Jurkat, Clone E6-1 (cell line): ENCODE results near the gene SEMA3G. TPM values are rescaled to one million over a fixed set of nuclear protein-coding genes. Genes with fewer than 3 reads are reported as not detected.

Experiments
- DNase-seq: peaks from one replicate; pipeline ENCODE4 v3.0.0-alpha.2; 2011; ENCODE audit warnings: low read depth, low spot score
- H3K4me3 ChIP-seq: 2 replicates; pipeline ENCODE4 v1.5.1; 2011; ENCODE audit warnings: mild to moderate bottlenecking, low read length, control low read depth, moderate library complexity
- polyA plus RNA-seq: library from polyadenylated mRNA; unstranded; fragments of >200 nt; gene quantifications from one replicate; pipeline ENCODE4 v1.2.1, GENCODE V29; 2012; ENCODE audit warnings: missing spikeins; ENCODE audit not compliant: insufficient read length, insufficient read depth

The SEMA3G gene
- polyA plus RNA-seq: 2.2 TPM

DNA sequence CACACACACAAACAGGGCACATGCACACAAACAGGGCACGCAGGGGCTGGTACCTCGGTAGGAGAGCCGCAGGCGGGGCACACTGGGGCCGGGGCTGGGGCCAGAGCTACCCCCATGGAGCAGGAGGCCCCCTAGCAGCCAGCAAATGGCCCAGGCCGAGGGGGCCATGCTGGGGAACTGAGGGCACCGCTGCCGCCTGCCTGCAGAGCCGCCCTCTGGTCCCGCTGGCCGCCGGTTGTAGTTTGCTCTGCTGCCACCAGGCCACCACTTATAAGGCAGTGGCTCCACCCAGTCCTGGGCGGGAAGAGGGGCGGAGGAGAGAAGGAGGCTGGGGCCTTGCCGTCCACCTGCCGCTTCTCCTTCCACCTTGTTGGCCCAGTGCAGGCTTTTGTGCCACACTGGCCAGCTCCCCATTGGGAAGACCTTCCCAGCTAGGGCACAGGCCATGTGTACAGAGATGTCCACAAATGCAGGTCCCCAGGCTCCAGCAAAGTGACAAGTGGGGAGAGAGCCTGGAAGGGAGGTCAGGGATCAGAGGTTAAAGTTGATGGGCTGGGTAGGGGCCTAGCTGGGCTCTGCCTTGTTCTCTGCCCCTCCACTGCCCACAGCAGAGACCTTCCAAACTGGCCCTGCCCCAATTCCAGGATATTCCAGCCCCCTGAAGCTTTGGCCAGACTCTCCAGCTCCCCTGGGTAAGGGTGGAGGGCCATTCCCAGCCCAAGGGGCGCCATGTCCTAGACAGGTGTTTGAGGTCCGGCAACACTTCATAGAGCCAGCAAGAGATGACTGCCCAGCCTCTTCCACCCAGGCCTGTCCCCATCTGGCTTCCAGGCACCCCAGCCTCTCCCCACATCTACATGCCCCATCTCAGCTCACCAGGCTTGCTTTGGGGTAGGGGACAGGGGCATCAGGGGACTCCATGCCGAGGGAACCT is at the start of gene SEMA3G:
Gene SEMA3G (minus strand): TSS at position 244 of the 934 bp plus-strand sequence. CDS start 76 bp downstream, at position 168.
- DNase-seq: peak; percentile 77
- peak within 1 kb of the TSS; percentile 58 for H3K4me3 ChIP-seq

DNA sequence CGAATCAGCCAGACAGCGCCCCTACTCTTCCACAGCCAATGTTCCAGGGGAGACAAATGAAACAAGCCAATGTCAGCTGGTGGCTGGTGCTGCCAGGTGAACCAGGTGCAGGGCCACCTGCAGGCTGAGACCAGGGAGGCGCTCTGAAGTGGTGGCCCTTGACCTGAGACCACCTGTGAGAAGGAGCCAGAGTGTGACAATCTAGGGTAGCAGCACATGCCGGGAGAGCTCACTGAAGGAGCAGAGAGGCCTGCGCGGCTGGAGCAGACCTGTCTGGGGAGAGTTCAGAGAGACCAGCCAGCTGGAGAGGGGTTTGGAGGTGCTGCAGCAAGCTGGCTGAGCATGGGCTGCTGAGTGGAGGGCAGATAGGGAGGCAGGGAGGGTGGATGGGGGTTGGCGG is 49.5 kb upstream of the SEMA3G start:
- DNase-seq: no peak
- no peak overlapping the region for H3K4me3 ChIP-seq

DNA sequence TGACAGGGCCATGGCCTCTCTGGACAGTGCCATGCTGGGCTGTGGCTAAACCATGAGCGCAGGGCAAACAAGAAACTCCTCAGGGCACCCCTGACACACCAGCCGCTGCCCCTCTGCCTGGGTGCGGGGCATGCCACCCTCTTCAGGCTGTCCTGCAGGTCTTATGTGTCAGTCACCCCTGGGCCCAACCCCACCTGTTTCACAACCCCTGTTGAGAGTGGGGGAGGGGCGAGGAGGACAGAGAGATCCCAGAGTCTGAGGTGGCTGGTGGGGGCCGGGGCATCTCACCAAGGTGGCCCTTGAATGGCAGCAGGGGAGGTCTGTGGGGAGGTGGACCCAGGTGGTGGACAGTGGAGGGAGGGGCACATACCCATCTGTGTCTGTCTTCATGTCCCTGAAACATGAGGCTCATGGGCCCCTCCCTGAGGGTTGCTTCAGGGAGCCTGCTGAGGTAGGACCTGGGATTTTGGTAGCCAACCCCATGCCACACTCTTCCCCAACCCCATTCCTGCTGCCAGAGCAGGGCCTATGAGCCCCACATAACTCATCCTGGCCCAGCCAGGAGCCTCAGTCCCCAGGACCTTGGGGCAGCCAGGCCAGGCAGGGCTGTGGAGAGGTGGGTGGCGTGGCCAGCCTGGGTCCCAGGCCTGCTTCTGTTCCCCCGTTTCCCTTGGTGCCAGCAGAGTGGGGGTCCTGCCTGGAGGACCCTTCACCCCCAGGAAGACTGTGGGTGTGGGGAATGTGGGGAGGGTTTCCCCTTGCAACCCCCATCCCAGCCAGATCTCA is 48.5 kb upstream of the SEMA3G start:
- DNase-seq: no peak

DNA sequence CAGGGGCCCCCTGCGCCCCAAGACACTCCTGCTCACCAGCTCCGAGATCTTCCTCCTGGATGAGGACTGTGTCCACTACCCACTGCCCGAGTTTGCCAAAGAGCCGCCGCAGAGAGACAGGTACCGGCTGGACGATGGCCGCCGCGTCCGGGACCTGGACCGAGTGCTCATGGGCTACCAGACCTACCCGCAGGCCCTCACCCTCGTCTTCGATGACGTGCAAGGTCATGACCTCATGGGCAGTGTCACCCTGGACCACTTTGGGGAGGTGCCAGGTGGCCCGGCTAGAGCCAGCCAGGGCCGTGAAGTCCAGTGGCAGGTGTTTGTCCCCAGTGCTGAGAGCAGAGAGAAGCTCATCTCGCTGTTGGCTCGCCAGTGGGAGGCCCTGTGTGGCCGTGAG is 47.2 kb upstream of the SEMA3G start:
- no peak for DNase-seq
- H3K4me3 ChIP-seq: no peak overlapping the region

More for the DNA sequence above, 48.5 kb upstream of the SEMA3G start:
- H3K4me3 ChIP-seq: no peak overlapping the region

DNA sequence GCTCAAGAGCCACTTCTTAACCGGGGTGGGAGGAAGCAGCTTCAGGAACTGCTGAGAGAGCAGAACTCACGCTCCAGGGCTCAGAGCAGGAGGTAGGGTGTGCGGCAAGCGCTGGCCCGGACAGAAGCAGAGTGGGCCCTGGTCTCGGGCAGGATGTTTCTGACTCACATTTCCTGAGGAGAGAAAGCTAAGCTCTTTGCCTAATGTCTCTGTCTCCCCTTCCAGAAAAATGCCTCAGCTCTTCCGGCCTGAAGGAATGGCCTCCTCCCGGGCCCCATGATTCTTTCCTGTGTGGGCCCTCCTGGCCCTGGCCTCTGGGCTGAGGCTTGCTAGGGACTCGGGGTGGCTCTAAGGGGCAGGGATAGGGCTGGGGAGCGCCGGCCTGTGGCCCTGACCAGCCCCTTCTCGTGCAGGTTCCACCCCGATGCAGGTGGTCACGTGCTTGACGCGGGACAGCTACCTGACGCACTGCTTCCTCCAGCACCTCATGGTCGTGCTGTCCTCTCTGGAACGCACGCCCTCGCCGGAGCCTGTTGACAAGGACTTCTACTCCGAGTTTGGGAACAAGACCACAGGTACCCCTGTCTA is 46.1 kb upstream of the SEMA3G start:
- H3K4me3 ChIP-seq: no peak overlapping the region
- no peak for DNase-seq

DNA sequence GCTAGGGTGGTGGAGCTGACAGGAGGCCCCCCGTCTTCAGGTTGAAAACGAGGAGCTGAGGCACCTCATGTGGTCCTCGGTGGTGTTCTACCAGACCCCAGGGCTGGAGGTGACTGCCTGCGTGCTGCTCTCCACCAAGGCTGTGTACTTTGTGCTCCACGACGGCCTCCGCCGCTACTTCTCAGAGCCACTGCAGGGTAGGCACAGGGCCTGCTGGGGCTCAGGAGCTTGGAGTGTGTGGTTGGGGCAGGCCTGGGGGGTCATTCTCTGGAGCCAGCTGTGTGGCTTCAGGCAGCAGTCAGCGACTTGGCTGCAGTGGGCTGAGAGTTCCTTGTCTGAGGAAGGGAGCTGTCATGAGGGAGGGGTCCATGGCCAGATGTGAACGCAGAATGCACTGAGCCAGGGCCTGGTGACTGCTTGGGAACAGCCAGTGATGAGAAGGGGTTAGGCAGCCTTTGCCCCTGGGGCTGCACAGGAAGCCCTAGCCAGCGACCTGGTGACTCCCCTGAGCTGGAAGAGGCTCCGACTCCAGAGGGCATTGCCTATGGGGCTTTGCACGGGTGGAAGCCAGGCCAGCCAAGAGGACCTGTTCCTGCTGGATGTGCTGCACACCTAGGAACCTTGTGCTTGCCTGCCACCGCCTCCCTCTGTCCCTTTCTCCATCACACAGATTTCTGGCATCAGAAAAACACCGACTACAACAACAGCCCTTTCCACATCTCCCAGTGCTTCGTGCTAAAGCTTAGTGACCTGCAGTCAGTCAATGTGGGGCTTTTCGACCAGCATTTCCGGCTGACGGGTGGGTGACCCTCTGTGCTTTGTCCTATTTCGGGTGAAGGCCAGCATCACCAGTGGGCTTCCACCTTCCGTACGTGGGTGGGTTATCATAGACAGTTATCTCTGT is 45.4 kb upstream of the SEMA3G start:
- DNase-seq: no peak
- no peak overlapping the region for H3K4me3 ChIP-seq

DNA sequence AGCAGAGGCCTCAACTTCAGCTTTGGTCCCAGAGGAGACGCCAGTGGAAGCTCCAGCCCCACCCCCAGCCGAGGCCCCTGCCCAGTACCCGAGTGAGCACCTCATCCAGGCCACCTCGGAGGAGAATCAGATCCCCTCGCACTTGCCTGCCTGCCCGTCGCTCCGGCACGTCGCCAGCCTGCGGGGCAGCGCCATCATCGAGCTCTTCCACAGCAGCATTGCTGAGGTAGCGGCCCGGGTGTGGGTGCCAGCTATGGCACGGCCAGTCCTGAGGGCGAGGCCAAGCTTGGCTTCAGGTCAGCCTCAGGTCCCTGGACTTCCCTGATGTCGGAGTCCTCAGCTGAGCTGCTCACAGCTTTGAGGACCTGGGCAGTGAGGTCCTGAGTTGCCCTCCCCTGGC is 44.5 kb upstream of the SEMA3G start:
- DNase-seq: no peak
- H3K4me3 ChIP-seq: no peak overlapping the region

DNA sequence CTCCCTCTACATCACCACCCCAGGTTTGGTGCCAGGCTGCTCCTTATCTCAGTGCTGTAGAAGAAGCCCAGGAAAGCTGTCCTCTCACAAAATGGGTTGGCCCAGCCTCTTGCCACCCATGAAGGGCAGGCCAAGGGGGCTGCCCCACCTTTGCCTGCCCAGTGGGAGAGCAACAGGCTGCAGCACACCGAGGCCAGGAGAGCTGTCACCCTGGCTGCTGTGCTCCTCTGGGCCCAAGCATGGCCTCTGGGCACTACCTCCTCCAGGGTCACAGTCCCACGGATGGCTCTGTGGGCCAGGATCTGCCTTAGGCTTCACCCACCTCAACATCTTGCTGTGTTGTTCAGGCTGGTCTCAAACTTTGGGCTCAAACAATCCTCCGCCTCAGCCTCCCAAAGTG is 43.8 kb upstream of the SEMA3G start:
- DNase-seq: no peak
- H3K4me3 ChIP-seq: no peak overlapping the region

DNA sequence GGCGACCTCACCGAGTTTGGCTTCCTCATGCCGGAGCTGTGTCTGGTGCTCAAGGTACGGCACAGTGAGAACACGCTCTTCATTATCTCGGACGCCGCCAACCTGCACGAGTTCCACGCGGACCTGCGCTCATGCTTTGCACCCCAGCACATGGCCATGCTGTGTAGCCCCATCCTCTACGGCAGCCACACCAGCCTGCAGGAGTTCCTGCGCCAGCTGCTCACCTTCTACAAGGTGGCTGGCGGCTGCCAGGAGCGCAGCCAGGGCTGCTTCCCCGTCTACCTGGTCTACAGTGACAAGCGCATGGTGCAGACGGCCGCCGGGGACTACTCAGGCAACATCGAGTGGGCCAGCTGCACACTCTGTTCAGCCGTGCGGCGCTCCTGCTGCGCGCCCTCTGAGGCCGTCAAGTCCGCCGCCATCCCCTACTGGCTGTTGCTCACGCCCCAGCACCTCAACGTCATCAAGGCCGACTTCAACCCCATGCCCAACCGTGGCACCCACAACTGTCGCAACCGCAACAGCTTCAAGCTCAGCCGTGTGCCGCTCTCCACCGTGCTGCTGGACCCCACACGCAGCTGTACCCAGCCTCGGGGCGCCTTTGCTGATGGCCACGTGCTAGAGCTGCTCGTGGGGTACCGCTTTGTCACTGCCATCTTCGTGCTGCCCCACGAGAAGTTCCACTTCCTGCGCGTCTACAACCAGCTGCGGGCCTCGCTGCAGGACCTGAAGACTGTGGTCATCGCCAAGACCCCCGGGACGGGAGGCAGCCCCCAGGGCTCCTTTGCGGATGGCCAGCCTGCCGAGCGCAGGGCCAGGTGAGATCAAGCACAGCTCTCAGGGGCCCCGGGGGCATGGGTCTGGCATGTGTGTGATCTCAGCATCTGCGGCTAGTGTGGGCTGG is 43.1 kb upstream of the SEMA3G start:
- no peak overlapping the region for H3K4me3 ChIP-seq
- DNase-seq: no peak

DNA sequence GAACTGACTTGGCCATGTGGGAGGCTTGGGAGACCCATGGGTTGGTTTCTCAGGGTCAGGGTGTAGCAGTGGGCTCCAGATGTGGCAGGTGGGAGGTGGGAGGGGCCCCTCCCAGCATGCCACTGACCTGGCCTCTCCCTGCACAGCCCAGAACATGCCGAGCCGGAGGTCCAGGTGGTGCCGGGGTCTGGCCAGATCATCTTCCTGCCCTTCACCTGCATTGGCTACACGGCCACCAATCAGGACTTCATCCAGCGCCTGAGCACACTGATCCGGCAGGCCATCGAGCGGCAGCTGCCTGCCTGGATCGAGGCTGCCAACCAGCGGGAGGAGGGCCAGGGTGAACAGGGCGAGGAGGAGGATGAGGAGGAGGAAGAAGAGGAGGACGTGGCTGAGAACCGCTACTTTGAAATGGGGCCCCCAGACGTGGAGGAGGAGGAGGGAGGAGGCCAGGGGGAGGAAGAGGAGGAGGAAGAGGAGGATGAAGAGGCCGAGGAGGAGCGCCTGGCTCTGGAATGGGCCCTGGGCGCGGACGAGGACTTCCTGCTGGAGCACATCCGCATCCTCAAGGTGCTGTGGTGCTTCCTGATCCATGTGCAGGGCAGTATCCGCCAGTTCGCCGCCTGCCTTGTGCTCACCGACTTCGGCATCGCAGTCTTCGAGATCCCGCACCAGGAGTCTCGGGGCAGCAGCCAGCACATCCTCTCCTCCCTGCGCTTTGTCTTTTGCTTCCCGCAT is 42.3 kb upstream of the SEMA3G start:
- no peak for DNase-seq
- no peak overlapping the region for H3K4me3 ChIP-seq

DNA sequence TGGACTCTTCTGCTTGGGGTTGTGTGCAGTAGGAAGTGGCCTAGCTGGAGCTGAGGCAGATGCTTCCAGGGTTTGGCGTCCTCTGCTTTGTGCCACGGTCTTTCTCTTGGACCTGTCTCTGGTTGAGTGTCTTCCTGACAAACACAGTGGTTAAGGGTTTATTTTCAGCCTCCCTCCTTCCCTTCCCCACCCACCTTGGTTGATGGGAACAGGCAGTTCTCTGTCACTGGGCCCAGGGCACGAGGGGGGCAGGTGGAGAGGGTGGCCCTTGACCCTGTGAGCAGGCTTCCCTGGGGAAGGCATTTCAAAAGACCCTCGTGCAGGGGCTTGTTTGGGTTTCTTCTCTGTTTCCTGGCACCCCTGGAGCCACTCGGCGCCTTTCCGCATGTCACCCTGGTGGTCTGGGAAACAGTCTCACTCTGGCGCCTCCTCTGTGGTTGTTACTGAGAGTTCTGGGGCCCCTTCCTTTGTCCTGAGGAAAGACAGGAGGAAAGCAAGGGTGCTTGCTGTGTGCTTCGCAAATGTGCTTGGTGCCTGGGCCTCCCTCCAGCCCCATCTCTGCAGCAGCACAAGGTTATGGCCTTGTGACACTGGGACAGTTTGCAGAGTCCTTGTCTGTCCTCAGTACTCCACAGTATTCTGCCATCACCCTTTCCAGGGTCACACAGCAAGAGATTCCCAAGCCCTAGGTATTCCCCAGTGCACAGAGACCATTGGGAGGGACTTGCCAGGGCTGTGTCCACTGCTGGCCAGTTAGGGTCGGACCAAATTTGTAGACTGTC is 40.0 kb upstream of the SEMA3G start:
- no peak for DNase-seq
- H3K4me3 ChIP-seq: no peak overlapping the region

DNA sequence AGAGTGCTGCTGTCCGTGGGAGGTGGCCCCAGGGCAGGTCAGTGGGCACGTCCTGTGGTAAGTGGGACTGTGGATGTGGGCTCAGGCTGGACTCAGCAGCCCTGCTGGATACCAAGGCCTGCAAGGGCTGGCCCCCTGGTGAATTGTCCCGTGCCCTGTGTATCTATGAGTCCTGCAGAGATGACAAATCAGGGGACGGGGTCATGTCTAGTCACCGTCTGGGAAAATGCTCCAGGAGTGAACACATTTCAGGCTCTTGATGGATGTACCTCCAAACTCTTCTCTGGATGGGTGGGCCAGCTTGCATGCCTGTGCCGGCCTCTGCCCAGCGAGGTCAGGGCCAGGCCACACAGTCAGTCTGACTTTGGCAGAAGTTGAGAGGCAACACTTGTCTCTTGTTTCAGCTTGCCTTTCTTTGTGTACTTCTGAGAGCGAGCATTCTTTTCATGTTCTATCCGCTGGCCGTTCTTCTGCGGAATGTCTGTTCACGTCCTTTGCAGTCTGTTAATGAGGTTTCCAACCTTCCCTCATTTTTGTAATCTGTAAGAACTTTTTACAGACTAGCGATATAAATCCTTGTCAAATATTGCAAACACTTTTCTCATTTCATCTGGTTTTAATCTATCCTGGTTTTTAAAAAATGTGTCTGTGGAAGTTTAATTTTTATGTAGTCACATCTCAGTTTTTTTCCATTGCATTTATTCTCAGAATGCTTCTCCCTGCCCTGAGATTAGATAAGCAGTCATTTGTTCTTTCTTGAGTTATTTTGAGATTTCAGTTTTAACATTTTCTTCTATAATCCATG is 38.9 kb upstream of the SEMA3G start:
- no peak for DNase-seq
- no peak overlapping the region for H3K4me3 ChIP-seq

DNA sequence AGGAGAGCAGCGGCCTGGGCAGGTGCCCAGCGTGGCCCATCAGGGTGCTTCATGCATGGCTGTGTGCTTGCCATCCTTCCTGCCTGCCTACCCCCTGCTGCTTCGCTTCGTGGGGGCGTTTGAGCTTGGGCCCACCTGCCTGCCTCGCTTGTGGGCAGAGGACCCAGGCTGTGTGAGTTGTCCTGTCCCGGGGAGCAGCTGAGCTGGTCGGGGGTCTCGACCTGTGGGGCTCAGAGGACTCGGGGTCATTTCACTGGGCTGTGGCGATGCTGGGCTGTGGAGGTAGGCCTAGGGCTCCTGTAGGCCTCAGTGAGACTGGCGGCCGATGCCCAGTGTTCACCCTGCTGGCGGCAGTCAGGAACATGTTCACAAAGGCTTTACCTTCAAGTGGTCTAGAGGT is 38.2 kb upstream of the SEMA3G start:
- no peak for DNase-seq
- H3K4me3 ChIP-seq: no peak overlapping the region

DNA sequence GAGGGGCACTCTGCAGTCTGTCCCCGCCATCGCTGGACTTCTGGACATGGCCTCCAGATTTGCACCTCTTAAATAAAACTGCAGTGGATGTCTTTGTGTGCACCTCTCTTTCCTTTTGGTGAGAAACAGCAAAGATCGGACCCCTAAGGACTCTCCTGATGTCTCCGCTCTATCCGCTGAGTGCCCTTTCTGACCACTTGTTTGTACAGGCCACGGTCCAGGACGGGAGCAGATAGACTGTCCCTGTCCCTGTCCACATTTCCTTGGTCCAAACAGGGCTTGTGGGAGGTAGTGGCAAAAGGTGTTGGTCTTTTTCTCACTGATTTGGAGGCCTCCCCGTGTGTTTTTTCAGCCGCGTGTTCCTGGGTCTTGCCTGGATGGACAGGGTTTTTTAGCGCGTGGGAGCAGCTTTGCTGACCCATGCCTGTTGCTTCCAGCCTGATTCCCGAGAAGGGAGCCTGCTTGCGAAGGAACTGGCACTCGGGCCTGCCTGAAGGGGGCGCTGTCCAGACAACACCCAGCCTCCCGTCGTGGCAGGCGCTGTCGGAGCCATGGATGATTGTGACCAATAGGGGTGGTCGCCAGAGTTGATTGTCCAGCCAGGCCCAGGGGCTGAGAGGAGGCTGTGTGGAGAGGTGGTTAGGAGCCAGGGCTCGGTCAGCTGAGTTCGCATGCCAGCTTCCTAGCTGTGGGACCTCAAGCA is 37.1 kb upstream of the SEMA3G start:
- no peak for DNase-seq

More for the DNA sequence above, 37.1 kb upstream of the SEMA3G start:
- H3K4me3 ChIP-seq: no peak overlapping the region
